Measurements from ENCODE around the gene KCND2.
A peak's percentile ranks its signal among the peaks of the same experiment; 100 is the strongest.
"Not testable (repeated sequence)": the region's sequence is repeated elsewhere in the genome, so short reads cannot be mapped to it uniquely, and the experiment has no call there.

KCND2 gene

GRCh38 chr7:120735791-120736190, 462.8 kb downstream of the KCND2 start:
- no peak for DNase-seq (ENCODE audit: low read depth in 1 of 2, low spot score in 1 of 2)

- DNase-seq (ENCODE audit: low read depth in 1 of 2, low spot score in 1 of 2): no peak
Observed at GRCh38 chr7:120738816-120739215, 465.8 kb downstream of the KCND2 start.

GRCh38 chr7:120740348-120740747, 467.4 kb downstream of the KCND2 start:
- DNase-seq (ENCODE audit: low read depth in 1 of 2, low spot score in 1 of 2): no peak

GRCh38 chr7:120741371-120742042, 468.5 kb downstream of the KCND2 start:
- no peak for DNase-seq (ENCODE audit: low read depth in 1 of 2, low spot score in 1 of 2)

GRCh38 chr7:120742372-120742771, 469.4 kb downstream of the KCND2 start:
- DNase-seq (ENCODE audit: low read depth in 1 of 2, low spot score in 1 of 2): no peak

- no peak for DNase-seq (ENCODE audit: low read depth in 1 of 2, low spot score in 1 of 2)
Observed at GRCh38 chr7:120743128-120743527, 470.2 kb downstream of the KCND2 start.

- no peak for DNase-seq (ENCODE audit: low read depth in 1 of 2, low spot score in 1 of 2)
Observed at GRCh38 chr7:120760050-120760449, 487.1 kb downstream of the KCND2 start.

- DNase-seq (ENCODE audit: low read depth in 1 of 2, low spot score in 1 of 2): no peak
Observed at GRCh38 chr7:120760851-120761250, 487.9 kb downstream of the KCND2 start.

- no peak for DNase-seq (ENCODE audit: low read depth in 1 of 2, low spot score in 1 of 2)
Observed at GRCh38 chr7:120770206-120770605, 497.2 kb downstream of the KCND2 start.

- DNase-seq (ENCODE audit: low read depth in 1 of 2, low spot score in 1 of 2): no peak
Observed at GRCh38 chr7:120774481-120774880, 501.5 kb downstream of the KCND2 start.

- no peak for DNase-seq (ENCODE audit: low read depth in 1 of 2, low spot score in 1 of 2)
Observed at GRCh38 chr7:120775755-120776154, 502.8 kb downstream of the KCND2 start.

- DNase-seq (ENCODE audit: low read depth in 1 of 2, low spot score in 1 of 2): not testable (repeated sequence)
Observed at GRCh38 chr7:120779078-120779477, 506.1 kb downstream of the KCND2 start.

- not testable (repeated sequence) for DNase-seq (ENCODE audit: low read depth in 1 of 2, low spot score in 1 of 2)
Observed at GRCh38 chr7:120780451-120780850, 507.5 kb downstream of the KCND2 start.

GRCh38 chr7:120780938-120781337, 508.0 kb downstream of the KCND2 start:
- no peak for DNase-seq (ENCODE audit: low read depth in 1 of 2, low spot score in 1 of 2)

- not testable (repeated sequence) for DNase-seq (ENCODE audit: low read depth in 1 of 2, low spot score in 1 of 2)
Observed at GRCh38 chr7:120781924-120782323, 508.9 kb downstream of the KCND2 start.

GRCh38 chr7:120783273-120783672, 510.3 kb downstream of the KCND2 start:
- DNase-seq (ENCODE audit: low read depth in 1 of 2, low spot score in 1 of 2): no peak

- no peak for DNase-seq (ENCODE audit: low read depth in 1 of 2, low spot score in 1 of 2)
Observed at GRCh38 chr7:120783721-120784120, 510.7 kb downstream of the KCND2 start.

GRCh38 chr7:120785095-120785494, 512.1 kb downstream of the KCND2 start:
- DNase-seq (ENCODE audit: low read depth in 1 of 2, low spot score in 1 of 2): no peak

GRCh38 chr7:120792091-120792860, 519.3 kb downstream of the KCND2 start:
- peak; percentile 20 to 26 for DNase-seq (ENCODE audit: low read depth in 1 of 2, low spot score in 1 of 2)

- no peak for DNase-seq (ENCODE audit: low read depth in 1 of 2, low spot score in 1 of 2)
Observed at GRCh38 chr7:120792861-120793130, 519.8 kb downstream of the KCND2 start.

GRCh38 chr7:120793213-120793936, 520.4 kb downstream of the KCND2 start:
- DNase-seq (ENCODE audit: low read depth in 1 of 2, low spot score in 1 of 2): no peak

- no peak for DNase-seq (ENCODE audit: low read depth in 1 of 2, low spot score in 1 of 2)
Observed at GRCh38 chr7:120794106-120794729, 521.2 kb downstream of the KCND2 start.

Measured in activated T-helper 1 cell treated with anti-CD3 and anti-CD28 coated beads, Interleukin-2, amount 50 U/mL, for 16 hours (primary cell).